DND-41 (cell line): ENCODE results near the gene FLVCR2.
"Not testable (repeated sequence)": the region's sequence is repeated elsewhere in the genome, so short reads cannot be mapped to it uniquely, and the experiment has no call there.

Experiments used
- ATAC-seq: fragments of 200-7000 bp; cut with Tn5 transposase; 3 replicates; pipeline ENCODE4 v1.9.1; 2021; ENCODE audit warnings: low read depth; ENCODE audit not compliant: insufficient read depth
- DNase-seq: peaks from one replicate; pipeline ENCODE4 v3.0.0-alpha.2; 2020
- H2AFZ ChIP-seq: 2 replicates; pipeline ENCODE4 v1.6.0; 2012; ENCODE audit warnings: low read depth, low read length
- H3K27ac ChIP-seq: 2 replicates; pipeline ENCODE4 v1.5.1; 2012; ENCODE audit warnings: low read length, inconsistent platforms
- H3K27me3 ChIP-seq: fragments of 200-600 bp; sonication (generic); 2 replicates; pipeline ENCODE4 v1.6.0; 2012; ENCODE audit warnings: low read length, mild to moderate bottlenecking, inconsistent platforms; ENCODE audit not compliant: insufficient read depth, poor library complexity
- H3K36me3 ChIP-seq: 2 replicates; pipeline ENCODE4 v1.5.1; 2012; ENCODE audit warnings: low read length, inconsistent platforms; ENCODE audit not compliant: insufficient read depth
- H3K4me1 ChIP-seq: 2 replicates; pipeline ENCODE4 v1.5.1; 2012; ENCODE audit warnings: mild to moderate bottlenecking, low read length; ENCODE audit not compliant: insufficient read depth
- H3K4me2 ChIP-seq: 2 replicates; pipeline ENCODE4 v1.6.0; 2012; ENCODE audit warnings: mild to moderate bottlenecking, moderate library complexity, low read length, inconsistent platforms; ENCODE audit not compliant: insufficient read depth
- H3K4me3 ChIP-seq, 2 experiments: fragments of 200-600 bp in 1 of 2; shearing (Covaris generic) in 1 of 2; 2 replicates each; pipeline ENCODE4 v1.5.1; 2012 to 2016; ENCODE audit warnings: inconsistent platforms in 2 of 2, low read length in 2 of 2, mild to moderate bottlenecking in 2 of 2, low read depth in 1 of 2, moderate library complexity in 1 of 2
- H3K79me2 ChIP-seq: 2 replicates; pipeline ENCODE4 v1.6.0; 2012; ENCODE audit warnings: low read length, inconsistent platforms; ENCODE audit not compliant: insufficient read depth
- H3K9ac ChIP-seq: 2 replicates; pipeline ENCODE4 v1.6.0; 2012; ENCODE audit warnings: low read depth, mild to moderate bottlenecking, inconsistent platforms, low read length, moderate library complexity
- H3K9me3 ChIP-seq: 2 replicates; pipeline ENCODE4 v1.5.1; 2012; ENCODE audit warnings: low read length, moderate library complexity, mild to moderate bottlenecking, inconsistent platforms; ENCODE audit not compliant: insufficient read depth, severe bottlenecking
- H4K20me1 ChIP-seq: 2 replicates; pipeline ENCODE4 v1.6.0; 2012; ENCODE audit warnings: low read length; ENCODE audit not compliant: insufficient read depth
- CTCF ChIP-seq: IDR thresholded peaks from 2 replicates; pipeline ENCODE4 v1.5.1; 2012; ENCODE audit warnings: borderline replicate concordance, low read length, moderate library complexity, mild to moderate bottlenecking; ENCODE audit not compliant: poor library complexity, severe bottlenecking; ENCODE audit errors: extremely low read depth
- EZH2 ChIP-seq: IDR thresholded peaks from 3 replicates; pipeline ENCODE4 v1.6.1; 2012; ENCODE audit warnings: borderline replicate concordance, low read depth, mild to moderate bottlenecking, moderate library complexity, low read length, inconsistent platforms; ENCODE audit not compliant: severe bottlenecking

Gene FLVCR2

GRCh38 chr14:75595226-75595625 is 16.8 kb downstream of the FLVCR2 start:
- no peaks in the 10 kb centered on the region for H3K4me1 ChIP-seq
- no peaks in the 10 kb centered on the region for H3K79me2 ChIP-seq
- peaks cover 3% of the 10 kb centered on the region for H3K9me3 ChIP-seq
- no peak overlapping the region for H2AFZ ChIP-seq
- H3K27ac ChIP-seq, result no peak overlapping the region
- TF ChIP-seq EZH2 (no peak), CTCF (no peak)
- H3K36me3 ChIP-seq, result no peaks in the 10 kb centered on the region
- H3K4me3 ChIP-seq, result no peak overlapping the region
- no peaks in the 10 kb centered on the region for H4K20me1 ChIP-seq
- ATAC-seq (no peak), DNase-seq (no peak)
- H3K4me2 ChIP-seq, result no peak overlapping the region
- peaks cover 6% of the 10 kb centered on the region for H3K27me3 ChIP-seq
- H3K9ac ChIP-seq, result no peak overlapping the region

DNA sequence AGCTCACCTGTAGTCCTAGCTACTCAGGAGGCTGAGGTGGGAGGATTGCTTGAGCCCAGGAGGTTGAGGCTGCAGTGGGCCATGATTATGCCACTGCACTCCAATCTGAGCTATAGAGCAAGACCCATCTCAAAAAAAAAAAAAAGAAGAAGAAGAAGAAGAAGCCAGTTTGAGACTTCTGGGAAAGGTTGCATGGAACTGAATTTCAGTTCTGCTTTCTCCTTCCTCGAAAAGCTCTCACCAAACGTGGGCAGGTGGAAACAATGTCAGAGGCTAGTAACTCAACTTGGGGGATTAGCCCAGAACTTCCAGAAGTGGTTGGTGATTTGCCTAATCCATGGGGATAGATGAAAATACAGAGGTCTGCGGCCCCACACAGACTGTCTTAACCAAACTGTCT is 18.7 kb downstream of the FLVCR2 start:
- H3K9me3 ChIP-seq, result peaks cover under 1% of the 10 kb centered on the region
- no peak overlapping the region for H3K4me2 ChIP-seq
- no peak for TF ChIP-seq EZH2
- TF ChIP-seq CTCF, result no peak
- no peak overlapping the region for H3K27ac ChIP-seq
- no peak overlapping the region for H2AFZ ChIP-seq
- H3K36me3 ChIP-seq, result no peaks in the 10 kb centered on the region
- H3K4me1 ChIP-seq, result no peaks in the 10 kb centered on the region
- H3K9ac ChIP-seq, result no peak overlapping the region
- H3K79me2 ChIP-seq, result no peaks in the 10 kb centered on the region
- ATAC-seq (no peak), DNase-seq (no peak)
- H3K4me3 ChIP-seq, result no peak overlapping the region
- H3K27me3 ChIP-seq, result peaks cover 6% of the 10 kb centered on the region
- no peaks in the 10 kb centered on the region for H4K20me1 ChIP-seq

- H3K4me3 ChIP-seq, H3K27me3 ChIP-seq, H3K27ac ChIP-seq, H2AFZ ChIP-seq, H3K36me3 ChIP-seq, DNase-seq, H3K4me1 ChIP-seq, H3K4me2 ChIP-seq, H3K9me3 ChIP-seq, ATAC-seq, H4K20me1 ChIP-seq, H3K9ac ChIP-seq, H3K79me2 ChIP-seq: not testable (repeated sequence)
Observed at GRCh38 chr14:75600100-75600499, 21.7 kb downstream of the FLVCR2 start.

DNA sequence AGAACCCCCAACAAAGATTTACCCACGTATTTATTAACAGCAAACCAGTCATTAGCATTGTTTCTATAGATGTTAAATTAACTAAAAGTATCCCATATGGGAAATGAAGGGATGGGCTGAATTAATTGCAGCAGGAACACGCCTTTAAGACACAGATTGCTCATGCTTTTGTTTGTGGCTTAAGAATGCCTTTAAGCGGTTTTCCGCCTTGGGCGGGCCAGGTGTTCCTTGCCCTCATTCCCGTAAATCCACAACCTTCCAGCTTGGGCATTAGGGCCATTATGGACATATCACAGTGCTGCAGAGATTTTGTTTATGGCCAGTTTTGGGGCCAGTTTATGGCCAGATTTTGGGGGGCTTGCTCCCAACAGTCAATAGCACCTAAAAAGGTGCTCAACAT is 22.6 kb downstream of the FLVCR2 start:
- not testable (repeated sequence) for H3K4me1 ChIP-seq, DNase-seq, ATAC-seq

More for the DNA sequence above, 22.6 kb downstream of the FLVCR2 start:
- not testable (repeated sequence) for H3K27me3 ChIP-seq, H4K20me1 ChIP-seq, H3K4me3 ChIP-seq, H2AFZ ChIP-seq, H3K36me3 ChIP-seq, H3K27ac ChIP-seq, H3K9ac ChIP-seq, H3K4me2 ChIP-seq, H3K9me3 ChIP-seq, H3K79me2 ChIP-seq
